ENCODE results near the gene DNMT1. TPM values are rescaled to one million over a fixed set of nuclear protein-coding genes. Genes with fewer than 3 reads are reported as not detected.

The DNMT1 gene
- total and polyA plus RNA-seq, 12 donors, result 11.8 to 36.4 (median 21.6) TPM

DNA sequence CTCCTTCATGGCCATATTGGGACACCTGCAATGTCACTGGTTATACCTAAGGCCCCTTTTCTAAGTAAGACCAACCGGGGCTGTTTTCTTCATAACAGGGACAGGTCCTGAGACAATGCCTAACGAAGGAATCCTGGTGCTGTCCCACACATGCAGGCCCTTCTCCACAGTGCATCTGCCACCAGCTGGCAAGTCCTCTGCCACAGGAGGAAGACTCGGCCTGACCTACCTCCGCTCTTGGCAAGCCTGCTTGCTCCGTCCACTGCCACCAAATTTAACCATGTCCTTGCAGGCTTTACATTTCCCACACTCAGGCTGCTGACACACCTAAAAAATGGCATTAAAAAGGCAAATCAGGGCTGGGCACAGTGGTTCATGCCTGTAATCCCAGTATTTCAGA, 43.2 kb downstream of the DNMT1 start:
- intact Hi-C loops (cut with DNase I), result no loop called here

DNA sequence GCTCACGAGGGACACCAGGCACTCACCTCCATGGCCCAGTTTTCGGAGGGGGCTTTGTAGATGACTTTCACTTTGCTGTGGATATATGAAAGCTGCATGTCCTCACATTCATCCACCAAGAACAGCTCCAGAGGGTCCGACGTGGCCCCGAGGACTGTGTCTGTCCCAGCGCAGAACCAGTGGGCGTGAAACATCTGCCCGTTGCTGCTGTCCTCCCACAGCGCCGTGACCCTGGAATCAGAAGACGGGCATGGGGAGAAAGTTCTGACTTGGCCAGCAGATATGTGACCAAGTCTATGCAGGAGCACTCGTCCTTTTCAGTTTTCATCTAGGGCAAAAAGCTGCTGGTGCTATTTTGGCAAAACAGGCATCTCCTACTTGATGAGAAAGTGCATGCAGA, 45.3 kb downstream of the DNMT1 start:
- Histone ChIP-seq H3K27ac (no peak overlapping the region), H3K4me1 (no peaks in the 10 kb centered on the region), H3K36me3 (peaks cover 0 to 100% (median 73%) of the 10 kb centered on the region in 9 donors), H3K4me3 (no peak overlapping the region), H3K9me3 (no peaks in the 10 kb centered on the region), H3K27me3 (no peaks in the 10 kb centered on the region)
- DNase-seq, result no peak
- 96 to 97% methylated on average over 12 of the region's 12 CpGs for WGBS, 2 donors
- no peak for ATAC-seq
- TF ChIP-seq, protein P1, sequence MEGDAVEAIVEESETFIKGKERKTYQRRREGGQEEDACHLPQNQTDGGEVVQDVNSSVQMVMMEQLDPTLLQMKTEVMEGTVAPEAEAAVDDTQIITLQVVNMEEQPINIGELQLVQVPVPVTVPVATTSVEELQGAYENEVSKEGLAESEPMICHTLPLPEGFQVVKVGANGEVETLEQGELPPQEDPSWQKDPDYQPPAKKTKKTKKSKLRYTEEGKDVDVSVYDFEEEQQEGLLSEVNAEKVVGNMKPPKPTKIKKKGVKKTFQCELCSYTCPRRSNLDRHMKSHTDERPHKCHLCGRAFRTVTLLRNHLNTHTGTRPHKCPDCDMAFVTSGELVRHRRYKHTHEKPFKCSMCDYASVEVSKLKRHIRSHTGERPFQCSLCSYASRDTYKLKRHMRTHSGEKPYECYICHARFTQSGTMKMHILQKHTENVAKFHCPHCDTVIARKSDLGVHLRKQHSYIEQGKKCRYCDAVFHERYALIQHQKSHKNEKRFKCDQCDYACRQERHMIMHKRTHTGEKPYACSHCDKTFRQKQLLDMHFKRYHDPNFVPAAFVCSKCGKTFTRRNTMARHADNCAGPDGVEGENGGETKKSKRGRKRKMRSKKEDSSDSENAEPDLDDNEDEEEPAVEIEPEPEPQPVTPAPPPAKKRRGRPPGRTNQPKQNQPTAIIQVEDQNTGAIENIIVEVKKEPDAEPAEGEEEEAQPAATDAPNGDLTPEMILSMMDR (IDR thresholded peaks at IDR 0.05), result no peak
- intact Hi-C loops (cut with DNase I), result no loop called here

More for the DNA sequence above, 43.2 kb downstream of the DNMT1 start:
- TF ChIP-seq, protein P1 (IDR thresholded peaks at IDR 0.05), result no peak
- WGBS, 2 donors, result 86 to 87% methylated on average over 5 of the region's 5 CpGs
- Histone ChIP-seq H3K4me3 (no peak overlapping the region), H3K36me3 (peaks cover 0 to 100% (median 69%) of the 10 kb centered on the region in 9 donors), H3K9me3 (no peaks in the 10 kb centered on the region), H3K27ac (no peak overlapping the region), H3K4me1 (no peaks in the 10 kb centered on the region), H3K27me3 (no peaks in the 10 kb centered on the region)
- DNase-seq, result no peak
- no peak for ATAC-seq

DNA sequence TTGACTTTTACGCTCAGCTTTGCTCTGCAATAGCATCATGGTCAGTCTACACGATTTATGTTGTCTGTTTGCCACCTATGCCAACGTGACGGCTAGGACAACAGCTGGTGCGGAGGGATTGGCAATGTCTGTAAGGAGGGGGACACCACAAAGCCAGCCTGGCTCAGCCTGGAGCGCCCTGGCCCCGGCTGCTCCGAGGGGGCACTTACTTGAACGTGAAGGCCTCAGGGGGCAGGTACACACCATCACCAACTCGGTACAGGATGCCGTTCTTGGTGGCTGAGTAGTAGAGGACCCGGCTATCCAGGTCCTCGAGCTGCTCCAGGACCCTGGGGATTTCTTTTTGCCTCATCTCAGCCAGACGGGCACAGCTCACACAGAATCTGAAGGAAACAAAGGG, 48.6 kb downstream of the DNMT1 start:
- TF ChIP-seq, protein P1 (IDR thresholded peaks at IDR 0.05), result no peak
- WGBS, 2 donors, result 96 to 97% methylated on average over 14 of the region's 14 CpGs
- no peak for DNase-seq
- Histone ChIP-seq H3K27ac (no peak overlapping the region), H3K4me1 (peaks cover 0 to 4% (median 0%) of the 10 kb centered on the region in 9 donors), H3K9me3 (no peaks in the 10 kb centered on the region), H3K4me3 (no peak overlapping the region), H3K27me3 (no peaks in the 10 kb centered on the region), H3K36me3 (peaks cover 0 to 100% (median 81%) of the 10 kb centered on the region in 9 donors)
- intact Hi-C loops (cut with DNase I), result no loop called here
- no peak for ATAC-seq

DNA sequence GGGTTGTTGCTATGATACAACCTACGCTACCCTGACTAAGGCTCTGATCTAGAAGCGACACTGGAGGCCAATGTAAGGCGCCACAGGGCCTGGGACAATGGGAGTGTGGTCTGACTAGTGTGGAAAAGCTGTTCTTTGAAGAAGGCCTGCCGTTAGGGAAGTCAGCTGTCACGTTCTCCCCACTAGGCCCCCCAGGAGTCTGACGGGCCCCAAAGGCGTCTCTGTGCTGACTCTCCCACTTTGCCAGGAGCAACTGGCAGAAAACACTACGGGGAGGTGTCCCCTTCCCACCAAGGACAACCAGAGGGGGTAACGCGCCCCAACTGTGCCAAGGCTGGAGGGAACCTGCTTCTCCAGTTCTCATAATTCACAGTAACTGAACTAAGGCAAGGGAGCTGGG, 49.7 kb downstream of the DNMT1 start:
- H3K4me1 ChIP-seq, result peaks cover 0 to 4% (median 0%) of the 10 kb centered on the region in 9 donors

More for the DNA sequence above, 49.7 kb downstream of the DNMT1 start:
- peaks cover 0 to 100% (median 81%) of the 10 kb centered on the region in 9 donors for H3K36me3 ChIP-seq
- H3K4me3 ChIP-seq, result no peak overlapping the region
- no peaks in the 10 kb centered on the region for H3K9me3 ChIP-seq
- intact Hi-C loops (cut with DNase I), result no loop called here
- no peak overlapping the region for H3K27ac ChIP-seq
- WGBS, 2 donors, result 93 to 95% methylated on average over 10 of the region's 10 CpGs
- no peak for ATAC-seq
- no peak for DNase-seq
- TF ChIP-seq, protein P1 (IDR thresholded peaks at IDR 0.05), result no peak
- H3K27me3 ChIP-seq, result no peaks in the 10 kb centered on the region
